Cardiac fibroblast (primary cell): ENCODE measurements around the gene SPAG4.

Experiments
- DNase-seq, 2 donors: peaks; one replicate each; pipeline versions ENCODE4 v3.0.0 to v3.0.0-alpha.2; 2010; ENCODE audit warnings: low read depth in 2 of 2
- H3K4me3 ChIP-seq, 2 donors: replicated peaks in 1 of 2; 1 replicate in 1 of 2; 2 replicates in 1 of 2; pipeline ENCODE4 v1.5.1; 2011; ENCODE audit warnings: low read depth in 2 of 2, low read length in 2 of 2, mild to moderate bottlenecking in 2 of 2, moderate library complexity in 1 of 2
- CTCF ChIP-seq: IDR thresholded peaks from one replicate; pipeline ENCODE4 v1.5.1; 2011; ENCODE audit warnings: low read depth, mild to moderate bottlenecking, low read length, inconsistent platforms

The SPAG4 gene

GRCh38 chr20:35616465-35617396 is 1.1 kb downstream of the SPAG4 start:
- H3K4me3 ChIP-seq = peak overlapping the region; percentile 65 to 82
- peak; percentile 100 for DNase-seq
- TF ChIP-seq CTCF = no peak

- peak; percentile 72 to 78 for DNase-seq
Measured at GRCh38 chr20:35617397-35618262, 2.0 kb downstream of the SPAG4 start.

DNA sequence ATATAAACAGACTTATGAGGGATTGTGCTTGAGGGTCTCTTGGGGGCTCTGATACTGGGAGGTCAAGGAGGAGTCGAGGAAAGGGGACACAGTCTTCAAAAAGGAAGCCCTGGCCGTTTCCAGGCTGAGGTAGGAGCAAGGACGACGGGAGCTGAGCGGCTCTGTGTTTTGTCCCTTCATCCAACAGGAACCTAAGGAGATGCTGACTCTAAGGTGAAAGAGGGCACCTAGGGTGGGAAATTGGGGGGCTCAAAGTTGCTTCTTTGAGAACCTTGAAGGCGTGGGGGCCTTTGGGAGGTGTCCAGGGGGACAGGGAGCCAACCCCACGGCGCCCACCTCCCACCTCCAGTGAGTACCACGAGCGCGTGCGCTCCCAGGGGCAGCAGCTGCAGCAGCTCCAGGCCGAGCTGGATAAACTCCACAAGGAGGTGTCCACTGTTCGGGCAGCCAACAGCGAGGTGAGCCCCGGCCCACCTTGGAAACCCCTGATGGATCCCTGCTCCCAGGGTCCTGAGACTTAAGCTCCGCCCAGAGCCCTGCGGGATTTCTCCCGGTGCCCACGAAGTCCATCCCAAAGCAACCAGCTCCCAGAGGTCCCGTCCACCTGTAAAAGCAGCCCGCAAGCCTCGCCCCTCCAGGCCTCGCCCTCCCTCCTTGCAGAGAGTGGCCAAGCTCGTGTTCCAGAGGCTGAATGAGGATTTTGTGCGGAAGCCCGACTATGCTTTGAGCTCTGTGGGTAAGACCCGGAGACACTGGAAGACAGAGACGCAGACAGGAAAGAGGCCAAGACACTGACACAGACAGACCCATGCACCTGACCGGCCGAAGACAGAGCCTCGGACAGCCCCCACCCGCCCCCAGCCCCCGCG is 2.9 kb downstream of the SPAG4 start:
- peak overlapping the region; percentile 65 to 82 for H3K4me3 ChIP-seq
- DNase-seq = peak; percentile 37 to 46
- TF ChIP-seq CTCF = no peak

More at GRCh38 chr20:35617397-35618262, 2.0 kb downstream of the SPAG4 start:
- peak; percentile 32 for TF ChIP-seq CTCF
- H3K4me3 ChIP-seq = peak overlapping the region; percentile 65 to 82

DNA sequence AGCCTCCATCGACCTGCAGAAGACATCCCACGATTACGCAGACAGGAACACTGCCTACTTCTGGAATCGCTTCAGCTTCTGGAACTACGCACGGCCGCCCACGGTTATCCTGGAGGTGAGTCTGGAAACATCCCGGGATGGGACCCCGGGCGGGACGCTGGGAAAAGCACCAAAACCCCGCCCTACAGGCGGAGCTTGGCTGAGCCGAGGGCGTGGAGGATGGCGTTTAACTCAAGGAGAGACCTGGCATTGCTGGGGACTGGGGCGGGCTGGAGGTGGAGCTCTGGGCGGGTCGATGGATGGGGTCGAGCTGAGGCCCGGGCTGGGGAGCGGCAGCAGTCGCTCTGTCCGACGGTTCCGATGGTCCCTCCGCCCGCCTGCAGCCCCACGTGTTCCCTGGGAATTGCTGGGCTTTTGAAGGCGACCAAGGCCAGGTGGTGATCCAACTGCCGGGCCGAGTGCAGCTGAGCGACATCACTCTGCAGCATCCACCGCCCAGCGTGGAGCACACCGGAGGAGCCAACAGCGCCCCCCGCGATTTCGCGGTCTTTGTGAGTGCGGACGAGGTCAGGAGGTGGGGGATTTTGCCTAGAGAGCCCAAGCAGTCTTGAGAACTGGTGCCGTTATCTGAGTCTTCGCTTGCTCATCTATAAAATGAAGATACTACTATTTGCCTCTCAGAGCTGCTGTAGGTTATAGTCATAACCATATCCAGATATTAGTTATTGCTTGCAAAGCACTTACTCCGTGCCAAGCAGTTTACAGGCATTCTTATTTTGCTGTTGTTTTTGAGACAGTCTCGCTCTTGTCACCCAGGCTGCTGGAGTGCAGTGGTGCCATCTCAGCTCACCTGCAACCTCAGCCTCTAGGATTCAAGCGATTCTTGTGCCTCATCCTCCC is 3.8 kb downstream of the SPAG4 start:
- H3K4me3 ChIP-seq = peak overlapping the region; percentile 65 to 82
- DNase-seq = peak; percentile 80 to 88
- peak; percentile 36 for TF ChIP-seq CTCF

GRCh38 chr20:35620818-35621559 is 5.4 kb downstream of the SPAG4 start:
- H3K4me3 ChIP-seq = no peak overlapping the region
- TF ChIP-seq CTCF = no peak
- DNase-seq = no peak
